Measurements from ENCODE around the gene IDNK. TPM values are rescaled to one million over a fixed set of nuclear protein-coding genes. Genes with fewer than 3 reads are reported as not detected.

The IDNK gene
- total and polyA plus RNA-seq, 2 of the 8 experiments (the other 6 are each of a cell fraction or from before 2014, with no cell fraction given): 0.29 to 0.48 TPM

- CTCF ChIA-PET (ENCODE audit: partially characterized antibody): interaction anchor here (0.6 to 2.9 kb wide), 12 partner anchors 9 to 636 kb away, joined by 3 to 18 read pairs (median 4); partner anchors contain the start of gene KIF27
Observed at GRCh38 chr9:83623679-83624076, 735 bp downstream of the IDNK start.

More at GRCh38 chr9:83623679-83624076, 735 bp downstream of the IDNK start:
- no peak overlapping the region for H3K56ac ChIP-seq (replicated peaks; ENCODE audit: insufficient read length, low read depth, low read length)
- no peaks in the 10 kb centered on the region for H3K79me1 ChIP-seq (ENCODE audit: low read depth, low read length)
- WGBS, 2 experiments (ENCODE audit: extremely low coverage in 1 of 2, insufficient coverage in 1 of 2, insufficient read length in 1 of 2, insufficient replicate concordance in 2 of 2, low coverage in 1 of 2, low lambda C conversion rate in 2 of 2, missing lambda C conversion rate in 1 of 2): 39% methylated on average over 5 of the region's 5 CpGs; no CpG with 5 or more reads in 1 of the 2 experiments
- H3K36me3 ChIP-seq (ENCODE audit: control insufficient read depth in 2 of 4, insufficient read depth in 4 of 4, low read length in 3 of 4): no peaks in the 10 kb centered on the region
- H3K4me3 ChIP-seq (ENCODE audit: extremely low read depth in 1 of 4, insufficient read depth in 2 of 4, low read depth in 3 of 4, low read length in 4 of 4): peak overlapping the region; percentile 73 to 74 (median 74)
- H3K23me2 ChIP-seq (ENCODE audit: low read depth, low read length): peaks cover 5% of the 10 kb centered on the region; the same call in 1 of the 2 replicates
- no peak overlapping the region for H2BK12ac ChIP-seq (ENCODE audit: low read depth, low read length)
- no peak for DNase-seq (ENCODE audit: low read depth in 1 of 2, low spot score in 2 of 2)
- H2BK20ac ChIP-seq (ENCODE audit: low read length): no peak overlapping the region
- no peak overlapping the region for H3K27ac ChIP-seq (ENCODE audit: low read depth, low read length)
- H3K4ac ChIP-seq (replicated peaks; ENCODE audit: insufficient read length, low read depth, low read length): no peak overlapping the region
- no peak overlapping the region for H4K5ac ChIP-seq (ENCODE audit: insufficient read length, low read depth, low read length)
- H3K23ac ChIP-seq (ENCODE audit: insufficient read length): no peak overlapping the region
- peak overlapping the region; percentile 68 to 84 for H3K4me2 ChIP-seq (ENCODE audit: insufficient read depth in 1 of 2, low read depth in 2 of 2, low read length in 2 of 2)
- FAIRE-seq: no peak
- H3K79me2 ChIP-seq (ENCODE audit: control insufficient read depth in 1 of 2, insufficient read depth in 2 of 2, low read length in 2 of 2): no peaks in the 10 kb centered on the region
- no peak overlapping the region for H2AK5ac ChIP-seq (ENCODE audit: low read depth, low read length)
- no peak overlapping the region for H4K91ac ChIP-seq (replicated peaks; ENCODE audit: insufficient read length, low read length)
- peaks cover 0 to 2% (median 0%) of the 10 kb centered on the region in 4 experiments; a peak in 3 of 7 replicates for H3K4me1 ChIP-seq (replicated peaks in 1 of 4; ENCODE audit: control insufficient read depth in 3 of 4, insufficient read depth in 4 of 4, low read length in 3 of 4)
- H3K27me3 ChIP-seq (replicated peaks in 1 of 4; ENCODE audit: control insufficient read depth in 3 of 4, extremely low read depth in 1 of 4, insufficient read depth in 3 of 4, low read length in 3 of 4): no peaks in the 10 kb centered on the region; a peak in 1 of 7 replicates
- no peak overlapping the region for H3K14ac ChIP-seq (ENCODE audit: insufficient read length)
- H4K8ac ChIP-seq (ENCODE audit: extremely low read depth, insufficient read depth, low read length): no peak overlapping the region; the same call in 1 of the 2 replicates
- POLR2A ChIA-PET (ENCODE audit: partially characterized antibody): interaction anchor here (0.9 to 1.6 kb wide), 7 partner anchors 8 to 297 kb away, joined by 3 to 4 read pairs (median 4); partner anchors contain the start of genes KIF27 and UBQLN1
- 0 out of 2 replicates have a peak overlapping the region, but pooled peaks have one; percentile 61 for H2BK15ac ChIP-seq (ENCODE audit: low read length)
- H4K20me1 ChIP-seq (replicated peaks in 1 of 2; ENCODE audit: control insufficient read depth in 1 of 2, insufficient read depth in 2 of 2, low read length in 2 of 2): no peaks in the 10 kb centered on the region
- peak overlapping the region; percentile 71; the same call in 1 of the 2 replicates for H3K18ac ChIP-seq (ENCODE audit: extremely low read depth, low read length)
- no peak overlapping the region for H2BK120ac ChIP-seq (replicated peaks; ENCODE audit: low read depth, low read length)
- H3K9ac ChIP-seq (replicated peaks in 1 of 4; ENCODE audit: extremely low read depth in 1 of 4, low read depth in 3 of 4, low read length in 3 of 4): peak overlapping the region in 3 of 4 experiments; percentile 58 to 77 (median 64); a peak in 5 of 7 replicates
- H3K9me3 ChIP-seq (ENCODE audit: insufficient read depth in 2 of 2, low read depth in 1 of 2, low read length in 1 of 2): no peaks in the 10 kb centered on the region
- peak overlapping the region; percentile 70; the same call in 1 of the 2 replicates for H2AFZ ChIP-seq (ENCODE audit: low read length)
- 0 out of 2 replicates have a peak overlapping the region, but pooled peaks have one; percentile 52 for H2BK5ac ChIP-seq (ENCODE audit: low read depth, low read length)

Data from H1 (cell line).